ENCODE measurements around the gene LTBR.
"Not testable (repeated sequence)": the region's sequence is repeated elsewhere in the genome, so short reads cannot be mapped to it uniquely, and the experiment has no call there.

The LTBR gene

GRCh38 chr12:6425590-6426531 is 41.9 kb downstream of the LTBR start:
- no peak for DNase-seq (ENCODE audit: low read depth)

DNA sequence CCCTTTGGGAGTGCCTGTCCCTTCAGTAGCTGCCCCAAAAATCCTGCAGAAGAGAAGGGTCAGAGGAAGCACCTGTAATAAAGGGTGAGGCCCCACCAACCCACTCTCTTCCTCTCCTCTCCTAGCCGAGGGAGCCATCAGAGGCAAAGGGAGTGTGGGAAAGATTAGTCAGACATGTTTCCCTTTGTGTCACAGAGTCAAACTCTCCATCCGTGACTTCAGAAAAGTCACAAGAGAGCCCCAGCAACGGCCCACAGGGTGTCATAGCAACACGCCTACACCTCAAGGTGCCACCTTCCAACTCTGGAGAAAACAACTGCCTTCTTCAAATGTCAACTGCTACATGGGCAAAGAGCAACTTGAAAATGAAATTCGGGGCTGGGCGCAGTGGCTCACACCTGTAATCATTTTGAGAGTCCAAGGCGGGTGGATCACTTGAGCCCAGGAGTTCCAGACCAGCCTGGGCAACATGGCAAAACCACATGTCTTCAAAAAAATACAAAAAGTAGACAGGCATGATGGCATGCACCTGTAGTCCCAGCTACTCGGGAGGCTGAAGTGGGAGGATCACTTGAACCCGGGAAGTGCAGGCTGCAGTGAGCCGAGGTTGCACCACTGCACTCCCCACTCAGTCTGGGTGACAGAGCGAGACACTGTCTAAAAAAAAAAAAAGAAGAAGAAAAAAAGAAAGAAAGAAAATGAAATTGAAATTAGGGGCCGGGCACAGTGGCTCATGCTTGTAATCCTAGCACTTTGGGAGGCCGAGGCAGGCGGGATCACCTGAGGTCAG is 43.1 kb downstream of the LTBR start:
- no peak for DNase-seq (ENCODE audit: low read depth)

- not testable (repeated sequence) for DNase-seq (ENCODE audit: low read depth)
These were observed 43.8 kb downstream of the LTBR start for GRCh38 chr12:6427796-6428195.

DNA sequence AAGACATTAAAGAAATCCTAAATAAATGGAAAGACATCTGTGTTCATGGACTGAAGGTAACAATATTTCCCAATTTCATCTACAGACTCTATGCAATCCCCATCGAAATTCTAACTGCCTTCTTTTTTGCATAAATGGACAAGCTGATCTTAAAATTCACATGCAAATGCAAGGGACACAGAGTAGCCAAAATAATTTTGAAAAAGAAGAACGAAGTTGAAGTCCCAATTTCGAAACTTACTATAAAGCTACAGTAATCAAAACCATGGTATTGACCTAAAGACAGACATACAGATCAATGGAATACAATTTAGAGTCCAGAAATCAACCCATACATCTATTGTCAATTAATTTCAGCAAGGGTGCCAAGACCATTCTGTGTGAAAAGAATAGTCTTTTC is 44.4 kb downstream of the LTBR start:
- no peak for DNase-seq (ENCODE audit: low read depth)

DNA sequence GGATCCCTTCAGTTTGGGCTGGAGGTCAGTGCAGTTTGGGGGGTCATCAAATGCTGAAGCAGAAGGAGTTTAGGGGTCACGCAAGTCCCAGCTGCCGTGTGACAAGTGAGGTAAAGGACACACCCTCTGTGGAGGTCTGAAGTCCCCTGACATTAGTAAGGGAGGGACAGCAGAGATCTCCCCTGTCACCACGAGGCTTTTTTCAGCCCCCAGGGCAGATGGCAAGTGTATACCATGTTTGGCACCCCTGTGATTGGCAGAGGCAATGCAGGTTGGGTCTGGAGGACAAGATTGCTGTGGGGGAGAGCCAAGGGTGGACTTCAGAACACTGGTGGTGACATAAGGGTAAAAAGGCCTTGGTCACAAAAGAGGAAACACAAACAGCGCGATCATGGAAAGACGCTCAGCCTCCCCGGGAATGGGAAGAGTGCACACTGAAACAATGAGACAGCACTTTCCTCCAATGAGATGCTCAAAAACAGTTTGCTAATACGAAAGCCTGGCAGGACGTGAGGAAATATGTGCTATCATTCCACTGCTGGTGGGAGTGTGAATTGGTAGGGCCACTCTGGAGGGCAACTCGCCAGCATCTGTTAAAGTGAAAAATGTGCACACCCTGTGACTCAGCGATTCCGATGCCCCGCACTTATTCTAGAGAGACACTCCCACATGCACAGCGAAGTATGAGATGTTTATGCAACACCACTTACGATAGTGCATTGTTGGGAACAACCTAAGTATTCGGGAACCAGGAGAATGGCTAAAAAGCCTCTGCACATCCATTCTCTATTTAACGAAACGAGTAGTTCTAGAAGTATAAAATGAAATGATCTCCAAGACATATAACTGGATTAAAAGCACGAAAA is 46.4 kb downstream of the LTBR start:
- DNase-seq (ENCODE audit: low read depth) = peak; percentile 94

DNA sequence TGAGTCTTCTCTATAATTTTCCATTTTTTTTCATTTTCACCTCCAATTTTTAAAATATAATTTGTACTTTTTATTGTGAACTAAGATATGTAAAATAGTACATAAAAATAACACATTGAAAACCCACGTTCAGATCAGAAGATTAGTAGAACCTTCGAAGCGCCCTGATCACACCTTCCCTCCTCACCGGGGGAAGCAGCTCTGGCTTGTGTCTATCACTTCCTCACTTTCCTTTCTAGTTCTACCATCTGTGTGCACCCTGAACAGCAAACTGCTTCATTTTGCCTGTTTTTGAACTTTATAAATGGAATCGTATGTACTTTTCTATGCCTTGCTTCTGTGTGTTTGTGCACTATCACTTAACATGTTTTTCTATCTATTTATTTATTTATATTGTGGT is 49.0 kb downstream of the LTBR start:
- no peak for DNase-seq (ENCODE audit: low read depth)

DNA sequence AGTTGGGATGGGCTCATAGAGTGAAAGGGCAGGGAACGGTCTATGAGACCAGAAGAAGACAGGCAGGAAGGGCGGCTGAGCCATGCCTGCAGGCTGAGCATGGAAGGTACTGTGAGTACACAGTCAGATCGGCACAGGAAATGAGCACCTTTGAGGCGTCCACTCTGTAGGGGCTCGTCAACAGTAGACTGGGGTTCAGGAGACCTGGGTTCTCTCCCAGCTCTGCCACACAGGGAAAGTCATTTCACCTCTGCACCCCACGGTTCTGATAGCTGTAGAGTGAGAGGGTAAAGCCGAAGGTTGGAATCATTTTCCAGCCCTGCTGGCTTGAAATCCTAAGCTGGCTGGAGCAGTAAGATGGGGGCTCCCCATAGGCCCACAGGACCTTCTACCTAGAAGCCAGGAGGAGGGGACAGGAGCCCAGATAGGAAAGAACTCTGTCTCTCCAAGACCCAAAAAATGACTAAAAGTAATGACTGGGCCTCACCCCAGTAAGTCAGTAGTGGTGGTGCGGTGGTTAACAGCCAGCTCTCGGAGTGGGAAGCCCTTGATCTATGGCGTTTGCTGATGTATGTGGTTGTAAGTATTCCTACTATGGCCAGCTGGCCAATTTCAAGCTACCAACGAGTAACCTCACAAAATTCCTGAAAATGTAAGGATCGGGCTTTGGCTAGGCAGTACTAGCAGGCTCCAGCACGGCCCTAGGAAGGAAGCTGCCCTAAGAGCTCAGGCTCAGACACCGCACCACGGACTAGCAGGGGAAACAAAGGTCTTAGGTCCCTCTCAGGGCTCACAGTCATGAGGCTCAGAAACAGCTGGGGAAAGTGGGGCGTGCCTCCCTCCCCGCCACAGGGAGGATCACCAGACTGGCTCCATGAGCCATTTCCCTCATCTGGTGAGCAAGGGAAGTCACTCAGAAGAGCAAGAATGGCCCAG is 50.5 kb downstream of the LTBR start:
- no peak for DNase-seq (ENCODE audit: low read depth)

DNA sequence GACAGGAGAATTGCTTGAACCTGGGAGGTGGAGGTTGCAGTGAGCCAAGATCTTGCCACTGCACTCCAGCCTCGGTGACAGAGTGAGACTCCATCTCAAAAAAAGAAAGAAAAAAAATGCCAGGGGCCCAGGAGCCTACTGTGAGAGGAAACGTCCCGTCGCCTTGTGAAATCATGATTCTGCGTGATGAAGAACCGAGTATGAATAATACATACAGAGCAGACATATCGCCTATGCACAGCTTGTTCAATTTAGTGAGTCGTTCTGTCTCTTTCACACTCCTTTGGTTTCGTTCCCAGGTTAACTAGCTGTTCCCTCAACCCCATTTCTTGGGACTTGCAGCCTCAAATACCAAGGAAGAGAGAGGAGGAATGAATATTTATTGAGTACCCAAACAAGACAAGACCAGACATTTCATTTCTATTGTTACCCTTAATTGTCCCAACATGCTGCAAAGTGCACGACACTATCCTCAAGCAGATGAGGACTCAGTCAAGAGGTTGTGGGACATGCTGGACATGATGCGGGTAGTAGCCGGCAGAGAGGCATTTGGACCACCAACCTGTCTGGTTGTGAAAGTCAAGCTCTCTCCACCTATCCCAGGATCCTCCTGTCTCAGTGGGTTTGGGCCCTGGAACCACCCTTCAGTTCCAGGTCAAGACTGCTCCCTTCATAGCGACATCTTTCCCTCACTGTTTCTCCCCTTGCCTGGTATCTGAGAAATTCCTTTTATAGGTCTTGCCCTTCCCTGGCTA is 52.2 kb downstream of the LTBR start:
- no peak for DNase-seq (ENCODE audit: low read depth)

DNA sequence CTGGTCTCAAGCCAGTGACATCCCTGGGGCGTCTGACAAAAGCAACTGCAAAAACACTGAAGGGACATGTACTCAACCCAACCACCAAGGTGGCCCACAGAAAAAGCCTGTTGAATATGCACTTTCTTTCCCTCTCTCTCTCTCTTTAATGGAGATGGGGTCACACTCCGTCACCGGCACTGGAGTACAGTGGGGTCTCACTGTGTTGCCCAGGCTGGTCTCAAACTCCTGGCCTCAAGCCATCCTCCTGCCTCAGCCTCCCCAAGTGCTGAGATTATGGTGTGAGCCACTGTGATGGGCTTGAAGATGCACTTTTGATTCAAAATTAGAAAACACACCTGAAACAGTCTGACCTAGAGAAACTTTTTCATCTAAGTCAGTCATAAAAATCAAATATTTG is 53.6 kb downstream of the LTBR start:
- no peak for DNase-seq (ENCODE audit: low read depth)

GRCh38 chr12:6438345-6438744 is 54.4 kb downstream of the LTBR start:
- DNase-seq (ENCODE audit: low read depth) = no peak

GRCh38 chr12:6440391-6440790 is 56.4 kb downstream of the LTBR start:
- no peak for DNase-seq (ENCODE audit: low read depth)
